Activated naive CD4-positive, alpha-beta T cell treated with Interleukin-2 at 50 U/mL for 16 hours (primary cell): ENCODE results near the gene ASTN2.

Experiments used
- DNase-seq: peaks from one replicate; pipeline ENCODE4 v3.0.0-alpha.2; 2020

ASTN2 gene

GRCh38 chr9:116774421-116775180, 640.3 kb downstream of the ASTN2 start:
- DNase-seq: no peak

DNA sequence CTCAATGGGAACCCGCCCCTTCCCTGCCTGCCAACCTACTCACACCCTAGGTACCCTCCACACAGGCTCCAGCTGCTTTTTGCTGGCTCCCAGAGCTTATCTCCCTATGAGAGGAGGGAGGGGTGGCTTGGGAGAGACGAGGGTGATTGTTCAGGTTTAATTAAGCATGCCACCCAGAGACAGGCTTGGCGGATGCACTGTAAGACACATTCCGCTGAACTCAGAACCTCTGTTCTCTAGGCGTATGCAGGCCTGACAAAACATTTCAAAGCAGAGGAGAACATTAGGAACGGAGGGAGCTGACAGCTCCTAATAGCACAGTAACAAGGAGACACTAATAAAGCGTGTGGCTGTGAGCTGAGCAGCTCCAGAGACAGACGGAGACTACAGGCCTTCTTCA, 647.6 kb downstream of the ASTN2 start:
- no peak for DNase-seq

- DNase-seq: no peak
Observed at GRCh38 chr9:116765011-116765410, 649.8 kb downstream of the ASTN2 start.

DNA sequence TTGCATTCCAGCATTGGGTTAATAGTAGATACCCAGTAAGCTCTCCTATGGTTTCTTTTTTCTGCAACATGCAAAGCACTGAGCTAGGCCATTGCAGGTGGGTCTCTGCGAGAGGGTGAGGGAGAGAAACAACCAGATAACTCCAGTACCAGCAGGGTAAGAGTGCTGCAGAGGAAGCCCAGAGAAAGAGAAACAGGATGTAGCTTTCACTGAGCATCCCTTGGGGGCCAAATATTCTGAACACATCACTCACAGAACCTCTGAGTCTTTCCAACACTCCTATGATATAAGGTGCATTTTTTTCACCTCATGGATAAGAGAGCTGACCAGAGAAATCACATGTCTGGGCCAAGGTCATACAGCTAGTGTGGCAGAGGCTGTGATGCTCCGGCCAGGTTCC, 651.1 kb downstream of the ASTN2 start:
- no peak for DNase-seq

DNA sequence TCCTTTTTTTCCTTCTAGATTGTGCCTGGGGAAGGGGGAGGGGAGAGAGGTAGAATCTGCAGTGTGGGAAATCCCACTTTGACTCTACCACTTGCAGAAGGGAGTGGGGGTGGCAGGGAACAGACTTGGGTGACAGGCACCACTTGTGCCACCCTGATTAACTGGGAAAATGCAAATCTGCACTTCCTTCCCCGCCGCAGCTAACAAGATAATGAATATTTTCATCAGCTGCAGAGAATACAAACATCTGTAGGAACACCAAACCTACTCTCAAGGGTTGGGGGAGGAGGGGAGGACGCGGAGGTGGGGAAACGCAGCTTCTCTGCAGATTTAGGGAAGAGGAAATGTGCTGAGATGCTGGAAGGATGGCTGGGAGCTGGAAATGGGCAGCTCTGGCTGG, 654.2 kb downstream of the ASTN2 start:
- DNase-seq: no peak

DNA sequence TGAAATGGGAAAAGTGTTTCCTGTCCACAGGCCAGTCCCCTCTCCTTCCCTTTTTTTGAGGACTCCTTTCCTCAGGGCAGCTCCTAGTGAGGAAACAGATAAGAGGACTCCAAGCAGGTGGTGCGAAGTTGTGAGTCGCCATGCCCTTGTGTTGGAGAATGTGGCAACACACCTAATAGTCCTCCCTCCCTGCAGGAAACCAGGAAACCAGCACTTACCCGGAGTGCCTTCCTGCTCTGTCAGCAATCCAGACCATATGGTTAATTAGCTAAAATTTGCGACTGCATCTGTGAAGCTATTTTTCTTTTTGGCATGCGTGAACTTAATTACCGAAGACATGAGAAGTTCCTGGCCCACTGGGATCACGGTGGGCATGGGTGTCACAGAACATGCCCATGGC, 657.8 kb downstream of the ASTN2 start:
- DNase-seq: no peak

DNA sequence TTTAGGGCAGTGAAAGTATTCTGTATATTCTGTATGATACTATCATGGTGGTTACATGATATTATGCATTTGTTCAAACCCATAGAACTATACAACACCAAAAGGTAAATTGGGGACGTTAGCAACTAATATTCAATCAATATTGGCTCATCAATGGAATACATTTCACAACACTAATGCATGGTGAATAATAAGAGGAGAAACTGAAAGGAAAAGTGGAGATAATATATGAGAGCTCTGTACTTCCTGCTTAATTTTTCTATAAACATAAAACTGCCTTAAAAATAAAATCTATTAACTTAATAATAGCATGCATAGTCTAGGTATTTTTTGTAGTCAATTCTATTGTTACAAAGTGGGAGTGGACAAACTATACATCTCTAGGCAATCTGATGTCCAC, 661.5 kb downstream of the ASTN2 start:
- DNase-seq: no peak

- no peak for DNase-seq
Observed at GRCh38 chr9:116750510-116750909, 664.3 kb downstream of the ASTN2 start.

GRCh38 chr9:116749772-116750171, 665.1 kb downstream of the ASTN2 start:
- no peak for DNase-seq

DNA sequence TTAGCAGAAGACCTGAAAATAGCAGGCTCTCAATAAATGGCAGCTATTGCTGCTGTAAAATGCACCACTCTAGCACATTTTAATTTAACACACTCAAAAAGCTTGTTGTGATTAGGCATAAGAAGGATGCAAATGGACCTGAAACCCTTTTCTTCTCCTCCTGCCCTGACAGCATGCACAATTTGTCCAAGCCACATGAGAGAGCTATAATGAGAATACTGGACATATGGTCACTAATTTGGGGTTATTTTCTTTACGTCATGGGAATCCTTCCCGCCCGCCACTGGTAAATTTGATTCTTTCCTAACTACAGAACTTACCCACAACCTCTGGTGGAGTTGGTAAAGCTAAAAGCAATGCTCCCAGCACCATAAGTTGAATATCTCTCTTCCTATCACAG, 665.7 kb downstream of the ASTN2 start:
- no peak for DNase-seq

- no peak for DNase-seq
Observed at GRCh38 chr9:116741742-116742141, 673.1 kb downstream of the ASTN2 start.

GRCh38 chr9:116741086-116741740, 673.6 kb downstream of the ASTN2 start:
- no peak for DNase-seq

GRCh38 chr9:116737152-116737546, 677.7 kb downstream of the ASTN2 start:
- DNase-seq: peak; percentile 38

DNA sequence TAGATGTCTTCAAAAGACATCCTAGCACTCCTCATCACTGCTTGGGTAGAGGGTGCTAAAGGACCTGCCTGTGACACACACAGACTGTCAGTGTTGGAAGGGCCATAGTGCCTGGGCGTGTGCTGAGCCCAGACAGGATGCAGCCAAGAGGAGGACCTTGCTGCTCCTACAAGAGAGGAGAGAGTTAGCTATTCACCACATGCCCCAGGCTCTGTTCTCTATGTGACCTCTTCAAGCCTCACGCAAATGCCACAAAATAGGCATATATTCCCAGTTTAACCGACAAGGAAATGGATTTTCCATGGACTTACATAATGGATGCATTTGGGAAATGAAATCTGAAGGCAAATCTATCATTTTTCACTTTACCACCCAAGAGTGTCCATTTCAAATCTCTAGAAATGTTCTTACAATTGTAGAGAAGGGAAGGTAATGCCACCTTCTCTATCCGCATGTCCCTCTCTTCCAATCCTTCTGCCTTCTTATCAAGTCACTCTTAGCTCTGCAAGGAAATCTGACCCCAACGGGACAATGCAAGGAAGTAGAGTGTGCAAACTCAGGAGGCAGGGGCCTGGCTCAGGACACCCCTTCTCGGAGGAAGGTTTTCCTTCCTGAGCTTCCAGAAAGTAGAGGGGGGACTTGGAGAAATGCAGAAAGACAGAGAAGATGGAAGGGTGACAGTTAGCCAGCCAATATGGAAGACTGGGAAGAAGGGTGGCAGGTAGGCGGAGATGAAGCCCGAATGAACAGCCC, 678.3 kb downstream of the ASTN2 start:
- DNase-seq: no peak

GRCh38 chr9:116733010-116733641, 681.7 kb downstream of the ASTN2 start:
- no peak for DNase-seq

DNA sequence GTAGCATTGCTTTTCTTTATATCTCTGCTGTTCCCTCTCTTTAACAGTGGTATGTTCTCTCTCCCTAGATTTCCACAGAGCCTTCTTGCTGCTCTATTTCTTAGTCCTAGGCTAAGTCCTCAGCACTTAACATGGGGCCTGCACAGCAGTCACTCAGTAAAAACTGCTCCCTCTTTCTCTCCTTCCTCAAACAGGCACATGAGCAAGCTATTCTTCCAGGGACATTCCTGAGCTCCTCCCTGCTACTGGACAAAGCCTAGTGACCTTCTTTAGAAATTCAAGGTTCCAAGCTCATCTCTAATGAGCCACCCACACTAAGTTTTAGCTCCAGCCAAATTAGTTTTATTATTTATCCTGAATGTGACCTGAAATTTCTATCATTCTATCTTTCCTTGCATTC, 688.3 kb downstream of the ASTN2 start:
- no peak for DNase-seq

GRCh38 chr9:116724123-116724522, 690.7 kb downstream of the ASTN2 start:
- no peak for DNase-seq

GRCh38 chr9:116721944-116722343, 692.9 kb downstream of the ASTN2 start:
- DNase-seq: no peak

GRCh38 chr9:116721411-116721810, 693.4 kb downstream of the ASTN2 start:
- DNase-seq: no peak

DNA sequence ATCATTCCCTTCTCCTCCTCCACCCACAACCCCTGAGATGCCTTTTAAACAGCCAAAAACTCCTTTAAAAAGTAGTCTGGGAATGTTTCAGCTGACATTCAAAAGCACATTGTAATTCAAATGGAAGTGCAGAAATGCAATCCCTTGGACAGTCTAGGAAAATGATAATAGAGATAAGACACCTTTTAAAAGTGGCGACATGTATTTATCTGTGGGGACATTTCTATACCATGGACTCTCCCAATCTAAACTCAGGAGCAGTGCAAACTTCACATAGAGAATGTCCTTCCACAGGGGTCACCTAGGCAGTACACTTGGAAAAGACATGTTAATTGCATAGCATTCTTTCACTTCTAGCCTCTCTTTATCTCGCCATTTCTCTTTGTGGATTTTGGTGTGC, 694.7 kb downstream of the ASTN2 start:
- DNase-seq: no peak

DNA sequence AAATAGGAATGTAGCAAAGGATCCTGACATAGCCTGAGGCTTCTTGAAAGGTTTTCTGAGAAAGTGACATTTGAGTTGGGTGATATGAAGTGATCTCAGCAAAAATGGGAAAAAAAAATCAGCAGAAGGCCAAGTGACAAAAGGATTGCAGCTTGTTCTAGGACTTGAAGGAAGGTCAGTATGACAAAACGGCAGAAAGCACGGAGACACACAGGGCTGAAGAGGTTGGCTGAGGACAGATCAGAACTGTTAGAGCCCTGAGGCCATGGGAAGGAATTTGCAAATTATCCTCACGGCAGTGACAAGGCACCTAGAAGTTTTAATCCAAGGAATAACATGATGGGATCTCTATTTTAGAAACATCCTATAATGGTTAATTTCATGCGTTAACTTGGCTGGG, 696.7 kb downstream of the ASTN2 start:
- DNase-seq: no peak

DNA sequence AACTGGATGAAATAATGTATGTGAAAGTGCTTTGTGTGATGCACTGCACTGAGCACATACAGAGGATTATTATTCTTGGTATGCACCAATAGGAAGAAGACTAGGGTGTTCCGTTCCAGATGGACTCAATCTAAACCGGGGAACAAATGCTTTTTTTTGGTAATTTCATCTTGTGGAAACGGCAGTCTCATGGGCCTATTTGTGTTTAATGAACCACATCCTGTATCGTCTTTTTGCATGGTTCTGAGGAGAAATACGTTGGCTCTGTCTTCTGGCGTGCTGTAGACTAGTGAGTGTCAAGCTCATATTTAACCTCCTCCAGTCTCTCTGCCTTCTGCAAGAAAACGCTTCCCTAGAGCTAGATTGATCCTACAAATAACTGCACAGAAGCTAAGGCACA, 697.7 kb downstream of the ASTN2 start:
- no peak for DNase-seq

- DNase-seq: no peak
Observed at GRCh38 chr9:116716438-116716837, 698.4 kb downstream of the ASTN2 start.

GRCh38 chr9:116715751-116716150, 699.1 kb downstream of the ASTN2 start:
- DNase-seq: no peak
